GM12801 (cell line): Measurements from ENCODE around the gene SPEN.

ENCODE experiments used
- CTCF ChIP-seq: IDR thresholded peaks from one replicate; pipeline ENCODE4 v1.5.1; 2011; ENCODE audit warnings: control low read depth; ENCODE audit not compliant: insufficient read length; ENCODE audit errors: extremely low read depth

SPEN gene

GRCh38 chr1:15826810-15827507 is 20.5 kb upstream of the SPEN start:
- no peak for TF ChIP-seq CTCF

- no peak for TF ChIP-seq CTCF
Observed at GRCh38 chr1:15830258-15830657, 17.2 kb upstream of the SPEN start.

GRCh38 chr1:15833069-15833679 is 14.3 kb upstream of the SPEN start:
- no peak for TF ChIP-seq CTCF

- no peak for TF ChIP-seq CTCF
Observed at GRCh38 chr1:15833842-15834405, 13.6 kb upstream of the SPEN start.

GRCh38 chr1:15834406-15835204 is 12.9 kb upstream of the SPEN start:
- TF ChIP-seq CTCF: no peak

GRCh38 chr1:15835205-15835740 is 12.2 kb upstream of the SPEN start:
- no peak for TF ChIP-seq CTCF

- TF ChIP-seq CTCF: no peak
Observed at GRCh38 chr1:15835741-15836510, 11.6 kb upstream of the SPEN start.
